CD4-positive, alpha-beta memory T cell (primary cell): ENCODE results near the gene PCP2. TPM values are rescaled to one million over a fixed set of nuclear protein-coding genes. Genes with fewer than 3 reads are reported as not detected.
A peak's percentile ranks its signal among the peaks of the same experiment; 100 is the strongest.

Source experiments
- CTCF ChIA-PET: fragments of 350-600 bp; sonication (Branson Sonifier 250); formaldehyde crosslinking; loops from one replicate; lab custom pipeline; 2021; ENCODE audit warnings: inconsistent platforms; ENCODE audit not compliant: partially characterized antibody; lab: Charles Lee
- POLR2A ChIA-PET: fragments of 350-600 bp; sonication (Branson Sonifier 250); formaldehyde crosslinking; loops from one replicate; lab custom pipeline; 2021; ENCODE audit not compliant: partially characterized antibody; lab: Charles Lee
- DNase-seq, 5 donors: peaks; one replicate each; pipeline versions ENCODE4 v3.0.0 to v3.0.0-alpha.2; 2020 to 2022; ENCODE audit warnings: mixed read lengths in 1 of 5
- H3K27ac ChIP-seq: one replicate; pipeline ENCODE4 v1.7.0; 2013; ENCODE audit warnings: low read depth, low read length
- H3K27me3 ChIP-seq: 2 replicates; pipeline ENCODE4 v1.7.0; 2013; ENCODE audit warnings: mild to moderate bottlenecking, low read length, moderate library complexity; ENCODE audit not compliant: insufficient read depth
- H3K36me3 ChIP-seq: 2 replicates; pipeline ENCODE4 v1.7.0; 2013; ENCODE audit warnings: mild to moderate bottlenecking, low read length, moderate library complexity; ENCODE audit not compliant: insufficient read depth
- H3K4me1 ChIP-seq: 2 replicates; pipeline ENCODE4 v1.7.0; 2013; ENCODE audit warnings: mild to moderate bottlenecking, low read length, moderate library complexity; ENCODE audit not compliant: insufficient read depth
- H3K4me3 ChIP-seq, 2 donors: one replicate each; pipeline ENCODE4 v1.7.0; 2013; ENCODE audit warnings: low read length in 2 of 2, mild to moderate bottlenecking in 1 of 2
- H3K9me3 ChIP-seq, 2 donors: one replicate each; pipeline ENCODE4 v1.7.0; 2013; ENCODE audit warnings: low read length in 2 of 2, control low read depth in 1 of 2; ENCODE audit not compliant: control insufficient read depth in 1 of 2
- H3K27ac Mint-ChIP-seq, 7 donors: one replicate each; pipeline ENCODE4 v1.8.0; 2020 to 2021; ENCODE audit warnings: mixed read lengths in 7 of 7, mild to moderate bottlenecking in 6 of 7, inconsistent platforms in 3 of 7, moderate library complexity in 3 of 7
- H3K27me3 Mint-ChIP-seq, 2 donors: one replicate each; pipeline ENCODE4 v1.8.0; 2020 to 2021; ENCODE audit warnings: mixed read lengths in 2 of 2
- H3K36me3 Mint-ChIP-seq, 2 donors: one replicate each; pipeline ENCODE4 v1.8.0; 2020 to 2021; ENCODE audit warnings: mixed read lengths in 2 of 2, inconsistent platforms in 1 of 2, mild to moderate bottlenecking in 1 of 2
- H3K4me1 Mint-ChIP-seq, 4 donors: one replicate each; pipeline ENCODE4 v1.8.0; 2020 to 2021; ENCODE audit warnings: mixed read lengths in 4 of 4, mild to moderate bottlenecking in 1 of 4
- H3K4me3 Mint-ChIP-seq, 8 donors: one replicate each; pipeline ENCODE4 v1.8.0; 2020 to 2021; ENCODE audit warnings: mixed read lengths in 8 of 8, mild to moderate bottlenecking in 7 of 8, moderate library complexity in 6 of 8, inconsistent platforms in 3 of 8
- H3K9me3 Mint-ChIP-seq, 8 donors: one replicate each; pipeline ENCODE4 v1.8.0; 2020 to 2021; ENCODE audit warnings: mixed read lengths in 8 of 8, mild to moderate bottlenecking in 5 of 8, inconsistent platforms in 3 of 8, moderate library complexity in 1 of 8
- intact Hi-C: fragments of 100-400 bp; cut with micrococcal nuclease; formaldehyde crosslinking; loops from one replicate; pipeline ENCODE4 v1.15.1; 2023
- polyA plus RNA-seq, 2 donors: library from polyadenylated mRNA; unstranded; fragments of 300-500 nt; fragmentation: Illumina TruSeq; gene quantifications; one replicate each; pipeline ENCODE4 v1.2.3, GENCODE V29; 2021
- total RNA-seq, 2 experiments: library from RNA; stranded (reverse); gene quantifications; one replicate each; pipeline ENCODE4 v1.2.3, GENCODE V29; 2021

PCP2 gene
- total and polyA plus RNA-seq, 4 experiments from 2014 or later = 0.96 to 6.4 (median 3.4) TPM

DNA sequence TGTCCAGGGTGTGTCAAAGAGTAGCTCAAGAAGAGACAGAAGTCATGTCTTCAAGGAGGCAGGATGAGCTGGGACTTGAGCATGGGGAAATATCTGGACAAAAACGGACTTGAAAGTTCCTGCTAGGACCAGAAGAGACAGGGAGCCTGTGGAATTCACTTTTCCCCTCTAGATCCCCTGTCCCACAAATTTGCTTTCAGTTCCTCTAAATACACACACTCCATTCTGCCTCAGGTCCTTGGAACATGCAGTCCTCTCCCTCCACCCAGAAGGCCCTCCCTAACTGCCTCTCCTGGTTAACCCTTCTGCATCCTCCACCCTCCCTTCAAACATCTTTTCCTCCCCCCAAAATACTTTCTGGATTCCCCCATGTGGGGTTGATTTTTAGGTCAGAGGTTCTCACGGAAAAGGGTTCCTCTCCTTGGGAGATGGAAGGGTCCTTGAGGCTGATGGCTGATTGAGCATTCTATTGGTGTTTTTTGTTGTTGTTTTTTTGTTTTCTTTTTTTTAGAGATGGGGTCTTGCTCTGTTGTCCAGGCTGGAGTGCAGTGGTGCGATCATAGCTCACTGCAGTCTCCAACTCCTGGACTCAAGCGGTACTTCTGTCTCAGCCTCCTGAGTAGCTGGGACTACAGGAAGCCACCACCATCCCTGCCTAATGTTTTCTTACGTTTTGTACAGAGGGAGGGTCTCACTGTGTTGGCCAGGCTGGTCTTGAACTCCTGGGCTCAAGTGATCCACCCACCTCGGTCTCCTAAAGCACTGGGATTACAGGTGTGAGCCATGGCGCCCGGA, 28.4 kb upstream of the PCP2 start:
- intact Hi-C loops = no loop called here
- Histone ChIP-seq H3K4me3 (no peak overlapping the region), H3K27me3 (no peaks in the 10 kb centered on the region), H3K4me1 (peaks cover 17% of the 10 kb centered on the region), H3K36me3 (no peaks in the 10 kb centered on the region), H3K27ac (no peak overlapping the region), H3K9me3 (no peaks in the 10 kb centered on the region)
- Mint-ChIP-seq H3K4me1 (peaks cover 5 to 16% (median 6%) of the 10 kb centered on the region in 4 donors), H3K36me3 (no peaks in the 10 kb centered on the region), H3K27me3 (peaks cover 1 to 2% of the 10 kb centered on the region in 2 donors), H3K4me3 (no peak overlapping the region), H3K9me3 (no peaks in the 10 kb centered on the region), H3K27ac (peak overlapping the region in 1 of 7 donors; percentile 60)
- ChIA-PET CTCF (interaction anchor here (1.4 to 2.7 kb wide), 2 partner anchors 10 to 19 kb away, joined by 10 to 12 read pairs; partner anchors contain the start of gene TRAPPC5), POLR2A (no interaction called here)
- no peak for DNase-seq

DNA sequence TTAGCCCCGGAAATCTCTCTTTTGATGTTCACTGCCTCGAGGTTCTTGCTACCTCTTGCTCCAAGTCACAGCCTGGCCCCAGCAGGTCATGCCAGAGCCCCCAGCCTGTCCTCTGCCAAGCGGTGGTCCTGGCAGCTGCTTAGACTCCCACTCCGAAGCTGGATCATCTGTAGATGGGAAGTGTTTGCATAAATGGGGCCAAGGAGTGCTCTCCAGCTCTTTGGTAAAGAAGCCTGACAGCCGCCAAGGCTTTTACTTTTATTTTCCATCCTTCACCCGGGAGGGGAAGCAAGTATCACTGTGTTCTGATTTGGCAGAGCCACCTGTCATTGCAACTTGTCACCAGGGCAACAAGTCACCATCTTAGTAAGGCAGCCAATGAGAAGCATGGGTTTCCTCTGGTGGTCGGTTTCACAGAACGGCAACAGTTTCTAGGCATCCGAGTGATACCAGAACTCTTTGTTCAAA, 24.7 kb upstream of the PCP2 start:
- Histone ChIP-seq H3K27ac (peak overlapping the region; percentile 36), H3K36me3 (no peaks in the 10 kb centered on the region), H3K4me1 (peaks cover 17% of the 10 kb centered on the region), H3K4me3 (peak overlapping the region; percentile 29 to 38), H3K9me3 (no peaks in the 10 kb centered on the region), H3K27me3 (no peaks in the 10 kb centered on the region)
- POLR2A ChIA-PET = interaction anchor here (0.6 to 1.4 kb wide), 3 partner anchors 13 to 173 kb away, joined by 3 to 4 read pairs (median 3); no protein-coding TSS in a partner anchor
- H3K4me3 Mint-ChIP-seq = peak overlapping the region; percentile 57 to 79 (median 72)
- intact Hi-C loops = no loop called here
- H3K27ac Mint-ChIP-seq = peak overlapping the region; percentile 24 to 92 (median 75)
- H3K36me3 Mint-ChIP-seq = no peaks in the 10 kb centered on the region
- peaks cover 5 to 16% (median 7%) of the 10 kb centered on the region in 4 donors for H3K4me1 Mint-ChIP-seq
- DNase-seq = peak; percentile 45 to 70 (median 56)
- CTCF ChIA-PET = interaction anchor here (1.1 to 5.6 kb wide), 3 partner anchors 22 to 142 kb away, joined by 4 to 22 read pairs (median 5); partner anchors contain the start of gene TRAPPC5
- no peaks in the 10 kb centered on the region for H3K27me3 Mint-ChIP-seq
- no peaks in the 10 kb centered on the region for H3K9me3 Mint-ChIP-seq

DNA sequence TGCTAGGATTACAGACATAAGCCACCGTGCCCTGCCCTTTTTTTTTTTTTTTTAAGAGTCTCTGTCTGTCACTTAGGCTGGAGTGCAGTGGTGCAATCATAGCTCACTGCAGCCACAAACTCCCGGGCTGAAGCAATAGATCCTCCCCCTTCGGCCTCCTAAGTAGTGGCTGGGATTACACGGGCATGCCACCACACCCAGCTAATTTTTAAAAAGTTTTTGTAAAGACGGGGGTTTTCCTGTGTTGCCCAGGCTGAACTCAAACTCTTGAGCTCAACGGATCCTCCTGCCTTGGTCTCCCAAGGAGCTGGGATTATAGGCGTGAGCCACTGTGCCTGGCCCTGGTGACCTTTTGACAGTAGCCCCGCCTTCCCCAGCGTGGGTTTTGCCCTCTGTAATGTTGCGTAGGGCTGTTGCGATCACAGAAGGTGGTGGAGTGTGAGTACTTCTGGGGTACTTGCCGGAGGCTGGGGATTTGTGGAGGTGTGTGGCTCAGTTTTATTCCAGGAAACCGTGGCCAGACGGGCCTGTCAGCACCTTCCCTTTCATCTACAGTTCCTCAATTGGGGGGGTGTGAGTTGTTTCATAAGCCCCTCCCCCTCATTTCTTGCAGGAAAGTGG, 23.7 kb upstream of the PCP2 start:
- Histone ChIP-seq H3K4me1 (peaks cover 20% of the 10 kb centered on the region), H3K36me3 (no peaks in the 10 kb centered on the region), H3K27me3 (no peaks in the 10 kb centered on the region), H3K9me3 (no peaks in the 10 kb centered on the region), H3K4me3 (no peak overlapping the region), H3K27ac (no peak overlapping the region)
- Mint-ChIP-seq H3K9me3 (peaks cover 0 to 4% (median 0%) of the 10 kb centered on the region in 8 donors), H3K4me3 (no peak overlapping the region), H3K4me1 (peaks cover 10 to 24% (median 13%) of the 10 kb centered on the region in 4 donors), H3K27me3 (no peaks in the 10 kb centered on the region), H3K27ac (peak overlapping the region in 2 of 7 donors; percentile 30 to 75), H3K36me3 (no peaks in the 10 kb centered on the region)
- ChIA-PET POLR2A (interaction anchor here (0.6 to 1.1 kb wide), 2 partner anchors 28 to 174 kb away, joined by 3 to 4 read pairs; partner anchors contain the start of genes PET100 and XAB2), CTCF (interaction anchor here (0.7 to 5.6 kb wide), 6 partner anchors 12 to 582 kb away, joined by 3 to 22 read pairs (median 3); partner anchors contain the start of genes PET100, RETN, TRAPPC5 and XAB2)
- peak in 1 of 5 donors; percentile 37 for DNase-seq
- intact Hi-C loops = no loop called here

DNA sequence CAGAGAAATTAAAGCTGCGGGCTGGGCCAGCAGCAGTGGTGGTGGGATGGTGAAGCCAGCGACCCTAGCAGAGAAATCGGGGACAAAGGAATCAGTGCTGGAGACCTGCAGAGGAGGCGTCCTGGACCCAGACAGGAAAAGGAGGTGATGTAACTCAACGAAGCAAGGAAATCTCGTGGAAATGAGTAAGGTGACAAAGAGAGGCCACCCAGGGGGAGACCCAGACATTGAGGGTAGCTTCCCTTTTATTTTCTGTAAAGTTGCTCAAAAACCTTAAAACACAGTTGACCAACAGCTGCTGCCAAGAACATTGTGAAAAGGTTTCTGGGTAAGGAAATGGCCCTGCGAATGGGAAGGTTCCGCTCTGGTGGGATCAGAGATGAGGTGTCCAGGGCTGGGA, 22.1 kb upstream of the PCP2 start:
- Mint-ChIP-seq H3K27me3 (no peaks in the 10 kb centered on the region), H3K4me1 (peaks cover 11 to 28% (median 17%) of the 10 kb centered on the region in 4 donors), H3K36me3 (no peaks in the 10 kb centered on the region), H3K4me3 (no peak overlapping the region), H3K27ac (peak overlapping the region in 1 of 7 donors; percentile 48), H3K9me3 (peaks cover 0 to 4% (median 0%) of the 10 kb centered on the region in 8 donors)
- H3K27me3 ChIP-seq = no peaks in the 10 kb centered on the region
- no peak overlapping the region for H3K4me3 ChIP-seq
- POLR2A ChIA-PET = no interaction called here
- H3K27ac ChIP-seq = no peak overlapping the region
- no peak for DNase-seq
- no peaks in the 10 kb centered on the region for H3K9me3 ChIP-seq
- H3K4me1 ChIP-seq = peaks cover 22% of the 10 kb centered on the region
- no peaks in the 10 kb centered on the region for H3K36me3 ChIP-seq
- intact Hi-C loops = no loop called here
- CTCF ChIA-PET = interaction anchor here (0.8 to 5.6 kb wide), 7 partner anchors 14 to 145 kb away, joined by 3 to 22 read pairs (median 3); partner anchors contain the start of genes PET100, RETN, TRAPPC5 and XAB2

DNA sequence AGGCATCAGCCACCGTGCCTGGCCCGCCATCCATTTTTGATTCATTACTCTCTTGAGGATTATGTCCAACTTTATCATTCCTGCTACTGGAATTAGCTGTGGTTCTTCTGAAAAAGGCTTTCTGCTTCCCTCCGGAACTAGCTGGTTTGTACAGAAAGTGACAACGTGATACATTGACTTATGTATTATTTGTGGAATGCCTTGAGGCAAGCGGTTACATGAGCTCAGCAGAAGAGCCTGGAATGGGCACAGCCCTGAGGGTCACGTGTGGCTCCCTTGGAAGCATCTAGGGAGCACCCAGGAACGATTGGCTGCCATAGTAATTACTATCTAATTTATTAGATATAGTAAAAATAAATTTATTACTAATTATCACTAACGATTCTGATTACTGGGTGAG, 20.9 kb upstream of the PCP2 start:
- H3K36me3 Mint-ChIP-seq = no peaks in the 10 kb centered on the region
- DNase-seq = no peak
- Histone ChIP-seq H3K36me3 (no peaks in the 10 kb centered on the region), H3K4me1 (peaks cover 22% of the 10 kb centered on the region), H3K27me3 (no peaks in the 10 kb centered on the region), H3K4me3 (no peak overlapping the region), H3K27ac (no peak overlapping the region), H3K9me3 (no peaks in the 10 kb centered on the region)
- H3K27me3 Mint-ChIP-seq = no peaks in the 10 kb centered on the region
- no peak overlapping the region for H3K4me3 Mint-ChIP-seq
- peaks cover 0 to 4% (median 0%) of the 10 kb centered on the region in 8 donors for H3K9me3 Mint-ChIP-seq
- H3K27ac Mint-ChIP-seq = peak overlapping the region in 2 of 7 donors; percentile 43 to 50
- ChIA-PET POLR2A (no interaction called here), CTCF (interaction anchor here (1.7 to 5.6 kb wide), 2 partner anchors 14 to 26 kb away, joined by 6 to 22 read pairs; partner anchors contain the start of genes RETN and TRAPPC5)
- peaks cover 11 to 28% (median 17%) of the 10 kb centered on the region in 4 donors for H3K4me1 Mint-ChIP-seq
- intact Hi-C loops = no loop called here

DNA sequence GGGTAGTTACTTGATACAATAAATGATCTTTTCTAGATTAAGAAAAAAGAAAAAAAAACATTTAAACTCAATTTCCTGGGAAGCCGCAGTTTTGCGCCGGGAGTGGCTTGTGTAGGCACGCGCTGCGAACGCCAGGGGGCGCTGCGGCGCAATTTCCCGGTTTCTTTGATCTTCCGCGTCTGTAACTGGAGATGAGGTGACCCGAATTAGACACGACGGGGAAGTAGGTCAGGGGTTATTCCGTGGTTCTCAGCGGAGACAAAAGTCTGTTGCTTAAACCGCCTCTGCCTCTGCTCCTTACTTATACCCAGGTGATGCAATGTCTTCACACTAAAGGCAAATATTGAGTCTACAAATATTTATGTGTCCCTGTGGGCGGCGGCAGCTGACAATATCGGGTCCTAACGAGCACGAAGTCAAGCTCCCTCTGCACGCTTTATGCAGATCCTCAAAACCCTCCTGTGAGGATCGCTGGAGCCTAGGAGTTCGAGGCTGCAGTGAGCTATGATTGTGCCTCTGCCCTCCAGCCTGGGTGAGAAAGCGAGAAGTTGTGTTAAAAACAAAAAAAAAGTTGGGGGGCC, 18.6 kb upstream of the PCP2 start:
- Histone ChIP-seq H3K9me3 (no peaks in the 10 kb centered on the region), H3K4me3 (peak overlapping the region in 1 of 2 donors; percentile 46), H3K27ac (peak overlapping the region; percentile 31), H3K4me1 (peaks cover 7% of the 10 kb centered on the region), H3K27me3 (no peaks in the 10 kb centered on the region), H3K36me3 (no peaks in the 10 kb centered on the region)
- Mint-ChIP-seq H3K9me3 (peaks cover 0 to 4% (median 0%) of the 10 kb centered on the region in 8 donors), H3K36me3 (peaks cover 2 to 4% of the 10 kb centered on the region in 2 donors), H3K4me1 (peaks cover 6 to 13% (median 10%) of the 10 kb centered on the region in 4 donors), H3K4me3 (peak overlapping the region; percentile 70 to 88 (median 81)), H3K27me3 (no peaks in the 10 kb centered on the region), H3K27ac (peak overlapping the region; percentile 78 to 95 (median 93))
- CTCF ChIA-PET = interaction anchor here (0.6 to 4.1 kb wide), 15 partner anchors 9 to 217 kb away, joined by 3 to 27 read pairs (median 6); partner anchors contain the start of genes MCOLN1, PCP2, PET100 and RETN
- peak; percentile 86 to 93 (median 88) for DNase-seq
- POLR2A ChIA-PET = interaction anchor here (0.7 to 1.6 kb wide), 5 partner anchors 7 to 29 kb away, joined by 3 to 6 read pairs (median 4); partner anchors contain the start of genes PET100, RETN, TRAPPC5 and XAB2
- intact Hi-C loops = loop anchor here (1.0 kb wide), 2 partner anchors 27 to 147 kb away; no protein-coding TSS in a partner anchor
